Stimulated activated naive CD4-positive, alpha-beta T cell treated with Interleukin-2 at 50 U/mL for 16 hours (primary cell): Measurements from ENCODE around the gene SLC36A1.

Experiments
- DNase-seq: peaks from one replicate; lab custom pipeline; 2025; lab: John Stamatoyannopoulos, UW

Gene SLC36A1

GRCh38 chr5:151451626-151452520 lies 4.5 kb downstream of the SLC36A1 start:
- no peak for DNase-seq

- DNase-seq = no peak
Measured at GRCh38 chr5:151454166-151454565, 6.8 kb downstream of the SLC36A1 start.

- DNase-seq = no peak
Measured at GRCh38 chr5:151454889-151455288, 7.5 kb downstream of the SLC36A1 start.

DNA sequence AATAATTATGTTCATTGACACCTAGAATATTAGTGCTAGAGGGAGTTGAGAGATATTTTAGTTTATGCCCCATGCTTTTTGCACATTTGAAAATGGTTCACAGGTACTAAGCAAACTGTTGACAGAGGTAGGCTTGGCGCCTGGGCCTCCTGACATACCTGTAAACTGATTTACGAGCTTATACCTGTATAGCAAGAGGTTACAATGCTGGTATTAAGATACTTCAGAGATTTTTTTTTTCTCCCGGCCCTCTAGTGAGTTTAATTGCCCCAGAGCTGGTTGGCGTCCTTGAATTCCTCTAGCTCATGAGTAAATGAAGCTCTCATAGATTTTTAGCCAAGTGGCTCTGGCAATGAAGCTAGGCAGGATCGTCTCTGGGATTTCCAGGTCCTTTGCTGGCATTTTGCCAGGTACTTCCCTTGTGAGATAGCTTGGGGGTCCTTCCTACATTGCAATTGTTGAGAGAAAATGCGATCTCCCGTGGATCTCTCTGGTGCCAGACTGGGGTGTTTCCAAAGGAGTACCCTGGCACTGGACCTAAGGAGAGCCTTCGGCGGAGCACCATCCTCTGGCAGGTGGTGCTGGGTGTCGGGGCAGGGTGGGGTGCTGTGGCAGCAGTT lies 9.0 kb downstream of the SLC36A1 start:
- no peak for DNase-seq

DNA sequence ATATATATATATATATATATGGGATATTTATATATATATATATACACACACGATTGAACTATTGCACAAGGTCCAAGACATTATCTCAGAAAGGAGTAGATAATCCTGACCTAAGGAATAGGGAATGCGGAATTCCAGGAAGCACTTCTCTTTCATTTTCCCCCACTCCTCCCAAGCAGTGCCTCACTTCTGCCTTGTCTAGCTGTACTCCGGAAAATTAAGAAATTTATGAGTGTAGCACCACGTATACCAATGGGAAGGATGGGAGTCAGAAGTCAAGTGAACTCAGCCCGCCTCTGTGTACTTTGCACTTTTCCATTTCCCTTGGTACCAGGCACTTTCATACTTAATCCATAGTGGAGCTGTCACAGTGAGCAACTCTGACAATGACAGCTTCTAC lies 10.9 kb downstream of the SLC36A1 start:
- DNase-seq = no peak

DNA sequence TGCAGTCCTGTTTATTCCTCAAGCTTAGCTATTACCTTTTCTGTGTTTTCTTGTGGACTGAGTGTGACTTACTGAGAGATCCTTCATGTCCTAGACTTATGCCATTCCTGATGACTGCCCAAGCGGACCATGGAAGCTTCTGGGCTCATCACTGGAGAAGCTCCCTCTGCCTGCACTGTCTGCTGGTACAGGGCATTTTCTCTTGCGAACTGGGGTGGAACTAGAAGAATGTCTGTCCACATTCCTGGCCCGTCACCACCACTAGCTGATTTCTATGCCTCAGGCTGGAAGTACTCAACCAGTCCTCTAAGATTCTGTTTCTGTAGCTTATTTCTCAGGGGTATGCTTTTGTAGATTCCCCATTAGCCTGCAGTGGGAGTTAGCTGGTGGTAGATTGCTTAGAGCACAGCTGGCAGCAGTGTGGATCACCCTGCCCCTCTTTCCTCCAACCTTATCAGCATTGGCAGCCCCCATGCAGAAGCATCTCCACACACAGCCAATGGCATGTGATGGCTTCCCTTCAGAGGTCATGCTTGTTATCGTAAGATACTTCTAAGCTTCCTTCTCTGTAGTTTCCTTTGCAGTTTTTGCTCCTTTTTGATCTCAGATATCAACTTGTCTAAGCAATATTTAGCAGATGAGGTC lies 12.4 kb downstream of the SLC36A1 start:
- no peak for DNase-seq

- no peak for DNase-seq
Measured at GRCh38 chr5:151461312-151461711, 13.9 kb downstream of the SLC36A1 start.

- DNase-seq = no peak
Measured at GRCh38 chr5:151463137-151464029, 16.0 kb downstream of the SLC36A1 start.

DNA sequence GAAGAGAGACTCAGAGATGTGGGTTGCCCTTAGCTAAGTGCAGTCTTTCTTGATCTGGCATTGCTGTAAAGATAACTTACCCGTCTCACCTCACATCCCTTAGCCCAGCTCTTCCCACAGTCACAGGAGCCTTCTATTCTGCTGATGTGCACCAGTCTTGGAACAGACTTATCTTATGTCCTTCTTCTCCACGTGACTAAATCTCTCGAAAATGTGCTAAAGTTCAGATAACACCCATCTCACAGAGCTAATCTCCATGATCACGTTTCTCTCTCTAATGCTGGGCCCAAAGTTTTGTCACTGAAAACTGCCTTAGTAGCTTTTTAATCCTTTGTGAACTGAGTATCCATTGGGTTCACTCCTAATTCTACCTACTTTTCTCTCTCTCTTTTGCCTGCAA lies 16.7 kb downstream of the SLC36A1 start:
- DNase-seq = no peak

DNA sequence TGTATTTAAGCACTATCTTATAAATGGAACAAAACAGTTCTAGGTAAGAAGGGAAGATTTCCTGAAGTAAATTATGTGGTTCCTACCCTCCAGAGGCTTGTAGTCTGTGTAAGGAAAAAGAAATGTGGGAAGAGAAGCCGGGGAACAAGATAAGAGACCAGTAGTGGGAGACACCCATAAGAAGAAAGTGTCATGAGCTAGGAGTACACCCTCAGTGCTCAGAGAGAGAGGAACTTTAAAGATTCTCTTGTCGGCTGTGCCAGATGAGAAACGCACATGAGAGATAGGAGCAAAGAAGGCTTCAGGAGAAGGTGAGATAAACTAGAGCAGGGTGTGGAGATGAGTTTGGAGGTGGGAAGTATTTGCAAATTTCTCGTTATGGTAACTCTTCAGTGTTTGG lies 18.1 kb downstream of the SLC36A1 start:
- no peak for DNase-seq

DNA sequence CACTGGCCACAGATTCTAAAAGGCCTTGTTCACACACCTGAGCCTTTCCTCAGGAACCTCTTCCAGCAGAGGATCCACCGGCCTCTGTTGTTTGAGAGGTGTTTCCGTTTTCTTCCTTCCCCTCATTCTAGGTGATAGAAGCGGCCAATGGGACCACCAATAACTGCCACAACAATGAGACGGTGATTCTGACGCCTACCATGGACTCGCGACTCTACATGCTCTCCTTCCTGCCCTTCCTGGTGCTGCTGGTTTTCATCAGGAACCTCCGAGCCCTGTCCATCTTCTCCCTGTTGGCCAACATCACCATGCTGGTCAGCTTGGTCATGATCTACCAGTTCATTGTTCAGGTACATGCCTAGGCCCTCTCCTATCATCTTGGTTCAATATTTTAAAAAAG lies 20.2 kb downstream of the SLC36A1 start:
- no peak for DNase-seq

DNA sequence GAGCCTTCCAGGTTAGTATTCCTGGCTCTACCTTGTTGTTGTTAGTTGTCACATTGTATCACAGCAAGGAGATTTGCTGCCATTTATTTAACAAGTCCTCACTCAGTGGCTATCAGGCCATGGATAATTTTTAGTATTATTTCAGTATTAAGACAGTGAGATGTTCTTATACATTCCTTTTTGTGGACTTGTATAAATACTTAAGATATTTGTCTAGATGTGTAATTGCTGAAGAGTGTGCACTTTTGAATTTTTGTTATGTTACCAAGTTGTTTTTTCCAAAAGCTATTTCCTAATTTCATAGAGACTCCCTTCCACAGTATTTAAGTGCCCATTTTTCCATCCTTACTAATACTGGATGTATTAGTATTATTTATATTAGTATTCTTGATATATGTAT lies 22.0 kb downstream of the SLC36A1 start:
- no peak for DNase-seq

DNA sequence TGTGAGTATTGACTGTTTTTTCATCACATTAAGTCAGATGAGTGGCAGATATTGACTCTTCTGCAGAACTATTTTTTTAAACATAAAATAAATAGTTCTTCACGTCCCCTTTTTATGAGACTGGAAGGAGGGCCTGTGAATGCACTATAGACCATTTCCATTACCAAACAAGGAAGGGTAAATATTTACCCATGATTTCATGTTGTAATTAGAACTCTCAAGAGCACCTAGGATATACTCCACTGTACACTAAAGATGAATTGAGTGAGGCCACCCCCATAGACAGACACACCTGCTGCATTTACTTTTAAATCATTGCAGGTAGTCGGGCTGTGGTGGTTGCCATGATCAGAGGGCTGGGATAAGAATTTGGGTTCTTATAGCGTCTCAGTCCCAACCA lies 22.6 kb downstream of the SLC36A1 start:
- DNase-seq = no peak

DNA sequence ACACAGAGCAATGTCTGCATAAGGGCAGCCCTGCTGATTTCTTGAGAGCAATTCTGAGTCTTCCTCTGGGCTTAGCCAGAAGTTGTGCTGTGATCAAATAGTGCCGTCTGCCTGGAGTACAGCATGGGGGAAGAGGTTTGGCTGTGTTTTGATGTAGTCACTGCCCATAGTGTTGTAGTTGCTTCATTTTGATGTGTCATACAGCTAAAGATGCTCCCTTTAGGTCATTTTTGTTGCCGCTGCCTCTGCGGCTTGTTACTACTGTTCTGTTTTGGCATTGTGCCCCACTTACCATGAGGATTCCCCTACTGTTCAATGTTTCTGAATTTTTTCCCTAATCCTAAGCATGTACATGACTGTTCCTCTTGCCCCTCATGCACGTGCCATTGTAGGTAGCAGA lies 23.0 kb downstream of the SLC36A1 start:
- no peak for DNase-seq

GRCh38 chr5:151471276-151471675 lies 23.9 kb downstream of the SLC36A1 start:
- DNase-seq = no peak

DNA sequence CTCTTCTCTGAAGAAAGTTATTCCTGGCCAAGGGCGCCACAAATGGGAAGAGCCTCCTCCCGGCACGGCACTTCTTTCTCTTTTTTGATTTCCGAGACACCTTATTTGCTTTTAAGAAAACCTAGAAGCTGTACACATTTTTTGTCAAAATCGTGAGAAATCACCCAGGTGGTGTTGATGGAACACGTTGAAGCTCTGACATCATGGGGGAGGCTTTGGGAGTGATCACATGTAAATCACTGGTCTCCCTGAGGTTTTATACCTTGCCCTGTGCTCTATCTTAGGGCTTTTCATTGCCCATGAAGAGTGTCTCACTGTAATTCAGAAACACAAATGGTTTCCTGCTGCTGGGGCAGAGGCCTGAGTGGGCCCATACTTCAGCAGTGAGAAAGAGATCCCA lies 27.4 kb downstream of the SLC36A1 start:
- DNase-seq = no peak

DNA sequence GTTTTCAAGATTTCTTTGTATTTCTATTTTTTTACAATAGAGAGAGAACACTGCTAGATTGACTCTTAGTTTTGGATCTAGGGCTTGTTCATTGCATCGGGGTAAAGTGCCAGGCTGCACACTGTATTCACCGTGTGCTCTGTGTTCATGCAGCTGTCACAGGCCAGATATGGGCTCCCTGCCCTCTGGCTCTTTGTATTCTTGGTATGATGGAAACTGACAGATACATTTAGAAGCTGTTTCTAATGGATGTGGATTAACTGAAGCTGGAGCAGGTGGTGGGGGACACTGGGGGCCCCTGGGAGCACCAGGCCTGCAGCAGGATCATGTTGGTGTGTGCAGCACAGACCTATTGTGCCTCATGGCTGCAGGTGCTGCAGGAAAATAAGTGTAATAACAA lies 28.0 kb downstream of the SLC36A1 start:
- DNase-seq = no peak

DNA sequence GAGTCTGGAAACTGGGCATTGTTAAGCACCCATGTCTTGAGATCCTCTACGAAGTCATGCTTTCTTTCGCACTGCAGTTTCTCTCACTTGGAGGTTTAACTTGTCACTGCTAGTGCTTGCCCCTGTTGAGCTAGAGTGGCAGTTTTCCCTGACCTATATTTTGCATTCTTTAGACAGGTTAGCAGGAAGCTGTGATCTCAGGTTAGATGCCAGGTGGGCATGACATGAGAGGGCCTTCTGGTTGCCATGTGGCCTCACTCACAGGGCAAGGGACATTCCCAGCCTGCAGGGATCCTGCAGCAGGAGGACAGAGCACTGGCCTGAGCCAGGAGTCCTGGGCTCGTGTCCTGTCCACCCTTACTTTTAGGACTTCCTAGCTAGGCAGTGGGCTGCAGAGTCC lies 28.6 kb downstream of the SLC36A1 start:
- no peak for DNase-seq

- no peak for DNase-seq
Measured at GRCh38 chr5:151477101-151477500, 29.7 kb downstream of the SLC36A1 start.

DNA sequence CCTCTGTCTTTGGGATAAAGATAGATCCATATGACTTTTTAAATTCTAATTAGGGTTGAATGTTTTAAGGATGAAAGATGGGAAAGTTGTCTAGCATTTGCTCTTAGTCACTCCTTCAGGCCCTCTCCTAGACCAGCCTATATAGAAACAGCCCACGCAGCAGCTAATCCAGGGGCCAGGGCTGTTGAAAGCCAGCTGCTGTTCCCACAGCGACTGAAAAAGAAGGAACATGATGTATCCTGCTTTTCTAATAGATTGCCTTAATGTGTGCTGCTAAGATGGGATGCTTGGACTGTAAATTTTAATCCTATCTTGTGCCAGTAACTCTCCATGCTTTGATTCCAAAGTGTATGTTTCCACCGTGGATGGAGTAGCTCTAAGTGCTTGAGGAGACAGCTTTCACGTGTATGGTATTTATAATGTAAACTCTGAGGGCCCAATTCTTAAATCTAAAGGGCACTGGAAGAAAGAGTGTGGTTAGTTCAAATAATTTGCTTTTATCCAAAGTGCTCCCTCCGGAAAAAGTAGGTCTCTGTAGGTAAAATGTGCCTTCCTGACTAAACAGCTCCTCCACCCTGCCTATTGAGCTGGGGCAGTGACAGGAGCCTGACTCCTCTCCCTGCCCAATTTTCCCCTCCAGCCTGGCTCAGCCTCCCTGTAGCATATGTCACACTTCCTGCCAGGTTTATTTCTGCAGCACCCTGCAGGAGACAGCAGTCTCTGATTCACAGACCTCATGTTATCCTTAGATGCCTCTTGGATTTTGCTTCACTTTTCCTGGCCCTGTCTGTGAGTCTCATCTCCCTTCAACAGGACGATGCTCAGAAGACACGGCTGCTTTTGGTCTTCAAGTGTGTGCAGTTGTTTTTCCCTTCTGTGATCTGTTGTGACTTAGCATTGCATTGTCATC lies 33.2 kb downstream of the SLC36A1 start:
- DNase-seq = no peak

DNA sequence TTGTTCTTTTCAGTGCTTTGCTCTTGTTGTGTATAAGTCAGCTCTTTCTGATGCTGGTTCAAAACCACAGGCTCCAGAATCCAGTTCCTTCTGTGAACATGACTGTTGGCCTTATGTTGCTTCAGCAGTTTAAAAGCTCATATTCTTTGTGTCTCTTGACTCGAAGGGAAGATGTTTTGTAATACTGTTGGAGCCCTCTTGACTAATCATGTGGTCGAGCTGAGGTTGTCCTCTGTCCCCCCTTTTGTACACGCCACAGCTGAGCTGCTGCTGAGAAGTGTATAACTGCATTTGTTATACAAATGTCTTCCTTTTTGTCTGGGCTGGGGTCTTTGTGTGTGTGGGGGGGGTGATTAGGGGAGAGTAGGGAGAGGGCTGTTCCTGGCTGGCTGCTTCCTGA lies 35.8 kb downstream of the SLC36A1 start:
- DNase-seq = no peak
